ENCODE data around the gene PPFIBP2. TPM values are rescaled to one million over a fixed set of nuclear protein-coding genes. Genes with fewer than 3 reads are reported as not detected.

PPFIBP2 gene
- total and polyA plus RNA-seq, 10 of the 15 experiments (the other 5 are each of a cell fraction or from before 2014, with no cell fraction given), result 17.3 to 56.3 (median 39.2) TPM

GRCh38 chr11:7689239-7689638 lies 175.4 kb downstream of the PPFIBP2 start:
- CTCF ChIA-PET, result interaction anchor here (0.7 to 5.4 kb wide), 14 partner anchors 8 to 592 kb away, joined by 3 to 30 read pairs (median 5); partner anchors contain the start of genes CYB5R2 and PPFIBP2
- intact Hi-C loops (cut with micrococcal nuclease; ENCODE audit: unreplicated experiment), result loop anchor here (5.0 kb wide), 2 partner anchors 177 to 877 kb away; partner anchors contain the start of gene PPFIBP2
- RAD21 ChIA-PET (ENCODE audit: unreplicated experiment), result interaction anchor here (1.2 kb wide), 1 partner anchor 591 kb away, joined by 4 read pairs; no protein-coding TSS in a partner anchor
- TF ChIP-seq, protein P1, sequence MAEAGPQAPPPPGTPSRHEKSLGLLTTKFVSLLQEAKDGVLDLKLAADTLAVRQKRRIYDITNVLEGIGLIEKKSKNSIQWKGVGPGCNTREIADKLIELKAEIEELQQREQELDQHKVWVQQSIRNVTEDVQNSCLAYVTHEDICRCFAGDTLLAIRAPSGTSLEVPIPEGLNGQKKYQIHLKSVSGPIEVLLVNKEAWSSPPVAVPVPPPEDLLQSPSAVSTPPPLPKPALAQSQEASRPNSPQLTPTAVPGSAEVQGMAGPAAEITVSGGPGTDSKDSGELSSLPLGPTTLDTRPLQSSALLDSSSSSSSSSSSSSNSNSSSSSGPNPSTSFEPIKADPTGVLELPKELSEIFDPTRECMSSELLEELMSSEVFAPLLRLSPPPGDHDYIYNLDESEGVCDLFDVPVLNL (IDR thresholded peaks at IDR 0.05; ENCODE audit: low read depth, low read length), result no peak
- no peak for TF ChIP-seq SMARCA5 (IDR thresholded peaks at IDR 0.05)
- TF ChIP-seq, protein P2, sequence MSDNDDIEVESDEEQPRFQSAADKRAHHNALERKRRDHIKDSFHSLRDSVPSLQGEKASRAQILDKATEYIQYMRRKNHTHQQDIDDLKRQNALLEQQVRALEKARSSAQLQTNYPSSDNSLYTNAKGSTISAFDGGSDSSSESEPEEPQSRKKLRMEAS (IDR thresholded peaks at IDR 0.05; ENCODE audit: low read depth, low read length), result no peak
- TF ChIP-seq STAT3 (IDR thresholded peaks at IDR 0.05; ENCODE audit: low read depth, low read length), result no peak
- TF ChIP-seq, protein P3, sequence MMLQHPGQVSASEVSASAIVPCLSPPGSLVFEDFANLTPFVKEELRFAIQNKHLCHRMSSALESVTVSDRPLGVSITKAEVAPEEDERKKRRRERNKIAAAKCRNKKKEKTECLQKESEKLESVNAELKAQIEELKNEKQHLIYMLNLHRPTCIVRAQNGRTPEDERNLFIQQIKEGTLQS (IDR thresholded peaks at IDR 0.05; ENCODE audit: borderline replicate concordance, extremely low read depth, low read depth, low read length), result no peak
- no peak for TF ChIP-seq ZBED1 (IDR thresholded peaks at IDR 0.05; ENCODE audit: borderline replicate concordance)
- no peak for TF ChIP-seq EED (IDR thresholded peaks at IDR 0.05; ENCODE audit: low read depth)
- no peak for TF ChIP-seq ZBTB4 (CRISPR knock-in tag; IDR thresholded peaks at IDR 0.05)
- no peak for TF ChIP-seq SMAD1 (IDR thresholded peaks at IDR 0.05; ENCODE audit: low read depth, partially characterized antibody)
- no peak for TF ChIP-seq HDGF (IDR thresholded peaks at IDR 0.05)
- TF ChIP-seq IKZF2 (IDR thresholded peaks at IDR 0.05), result no peak
- no peak for TF ChIP-seq ZNF384 (IDR thresholded peaks at IDR 0.05; ENCODE audit: borderline replicate concordance, low read depth, low read length)
- TF ChIP-seq MEF2B (IDR thresholded peaks at IDR 0.05; ENCODE audit: partially characterized antibody, poor library complexity, severe bottlenecking), result no peak
- no peak for TF ChIP-seq MYC (IDR thresholded peaks at IDR 0.05; ENCODE audit: insufficient read depth, insufficient read length, insufficient replicate concordance, low read length, severe bottlenecking)
- TF ChIP-seq USF2 (IDR thresholded peaks at IDR 0.05; ENCODE audit: borderline replicate concordance, low read depth, low read length), result no peak
- no peak for TF ChIP-seq SKIL (IDR thresholded peaks at IDR 0.05; ENCODE audit: low read depth, poor library complexity, severe bottlenecking)

More at GRCh38 chr11:7689239-7689638, 175.4 kb downstream of the PPFIBP2 start:
- no peak overlapping the region for H3K27ac ChIP-seq (ENCODE audit: control insufficient read depth, insufficient read depth)
- 31% methylated on average over 4 of the region's 4 CpGs for WGBS (ENCODE audit: insufficient coverage, insufficient replicate concordance, low lambda C conversion rate, missing lambda C conversion rate)
- H3K4me2 ChIP-seq (ENCODE audit: control insufficient read depth, insufficient read depth), result no peak overlapping the region
- FAIRE-seq (no peak), DNase-seq (ENCODE audit: low read depth, low spot score) (no peak), ATAC-seq (no peak)
- H3K4me3 ChIP-seq, result no peak overlapping the region
- no TSS peak for BruUV-seq (replicated peaks)
- H4K20me1 ChIP-seq (ENCODE audit: control insufficient read depth, insufficient read depth), result no peaks in the 10 kb centered on the region
- ChIA-PET SMC1A (ENCODE audit: uncharacterized antibody, unreplicated experiment) (interaction anchor here (0.8 to 1.6 kb wide), 6 partner anchors 24 to 596 kb away, joined by 3 to 4 read pairs (median 3); no protein-coding TSS in a partner anchor), POLR2A (no interaction called here)
- H3K27me3 ChIP-seq (replicated peaks in 1 of 2; ENCODE audit: control insufficient read depth in 2 of 2, insufficient read depth in 2 of 2, low read length in 1 of 2), result peaks cover 0 to 5% of the 10 kb centered on the region in 2 experiments; a peak in 2 of 4 replicates
- H3K9ac ChIP-seq (ENCODE audit: control insufficient read depth, insufficient read depth, low read length), result no peak overlapping the region
- H3K4me1 ChIP-seq (ENCODE audit: control insufficient read depth, insufficient read depth, low read length), result no peaks in the 10 kb centered on the region
- no peaks in the 10 kb centered on the region for H3K36me3 ChIP-seq (ENCODE audit: control insufficient read depth in 2 of 2, insufficient read depth in 2 of 2, low read length in 1 of 2)
- no peak overlapping the region for H2AFZ ChIP-seq (ENCODE audit: control insufficient read depth, low read depth, low read length)
- H3K9me3 ChIP-seq (replicated peaks; ENCODE audit: control insufficient read depth, insufficient read depth, low read length), result no peaks in the 10 kb centered on the region
- no peaks in the 10 kb centered on the region for H3K79me2 ChIP-seq (ENCODE audit: control insufficient read depth, insufficient read depth, low read length)
- in situ Hi-C loops (cut with MboI), result no loop called here

Measured in GM12878 (cell line).